Tongue (tissue), 2 donors: ENCODE results near the gene ITSN1. TPM values are rescaled to one million over a fixed set of nuclear protein-coding genes. Genes with fewer than 3 reads are reported as not detected.

Source experiments
- DNase-seq: peaks from one replicate; pipeline ENCODE4 v3.0.0-alpha.2; 2015
- total RNA-seq: library from RNA; depleted of rRNA; stranded (reverse); fragments of >200 nt; gene quantifications from one replicate; pipeline ENCODE4 v1.2.3, GENCODE V29; 2014

The ITSN1 gene
- total RNA-seq, 1 donor from 2014 or later, result 74.2 TPM

GRCh38 chr21:33731447-33731846 is 89.1 kb downstream of the ITSN1 start:
- no peak for DNase-seq

- DNase-seq, result no peak
Observed at GRCh38 chr21:33732038-33732437, 89.7 kb downstream of the ITSN1 start.

GRCh38 chr21:33733601-33734000 is 91.3 kb downstream of the ITSN1 start:
- DNase-seq, result no peak

GRCh38 chr21:33734291-33734690 is 92.0 kb downstream of the ITSN1 start:
- DNase-seq, result no peak

- DNase-seq, result no peak
Observed at GRCh38 chr21:33734818-33735217, 92.5 kb downstream of the ITSN1 start.

- DNase-seq, result no peak
Observed at GRCh38 chr21:33736569-33736968, 94.3 kb downstream of the ITSN1 start.

GRCh38 chr21:33739701-33740100 is 97.4 kb downstream of the ITSN1 start:
- DNase-seq, result no peak

- DNase-seq, result no peak
Observed at GRCh38 chr21:33747420-33747819, 105.1 kb downstream of the ITSN1 start.

- no peak for DNase-seq
Observed at GRCh38 chr21:33748903-33749302, 106.6 kb downstream of the ITSN1 start.

- DNase-seq, result peak; percentile 67
Observed at GRCh38 chr21:33750017-33750416, 107.7 kb downstream of the ITSN1 start.

- DNase-seq, result peak; percentile 25
Observed at GRCh38 chr21:33751120-33751519, 108.8 kb downstream of the ITSN1 start.

- no peak for DNase-seq
Observed at GRCh38 chr21:33751533-33751932, 109.2 kb downstream of the ITSN1 start.

- DNase-seq, result no peak
Observed at GRCh38 chr21:33752260-33752659, 110.0 kb downstream of the ITSN1 start.

GRCh38 chr21:33753886-33754285 is 111.6 kb downstream of the ITSN1 start:
- no peak for DNase-seq

- DNase-seq, result no peak
Observed at GRCh38 chr21:33754481-33754880, 112.2 kb downstream of the ITSN1 start.

- DNase-seq, result no peak
Observed at GRCh38 chr21:33755354-33755753, 113.1 kb downstream of the ITSN1 start.

GRCh38 chr21:33760641-33761440 is 118.5 kb downstream of the ITSN1 start:
- no peak for DNase-seq

- DNase-seq, result peak; percentile 51
Observed at GRCh38 chr21:33761441-33762036, 119.2 kb downstream of the ITSN1 start.

GRCh38 chr21:33762803-33763581 is 120.7 kb downstream of the ITSN1 start:
- no peak for DNase-seq

GRCh38 chr21:33763582-33763899 is 121.2 kb downstream of the ITSN1 start:
- DNase-seq, result no peak

GRCh38 chr21:33767236-33767635 is 124.9 kb downstream of the ITSN1 start:
- no peak for DNase-seq

- no peak for DNase-seq
Observed at GRCh38 chr21:33767960-33768359, 125.7 kb downstream of the ITSN1 start.

GRCh38 chr21:33769057-33769456 is 126.8 kb downstream of the ITSN1 start:
- DNase-seq, result no peak
